Medulla oblongata (tissue), 1 donor: ENCODE measurements around the gene FAM98C.
"Not testable (repeated sequence)": the region's sequence is repeated elsewhere in the genome, so short reads cannot be mapped to it uniquely, and the experiment has no call there.

Experiments used
- DNase-seq: peaks from one replicate; pipeline ENCODE4 v3.0.0-alpha.2; 2015; ENCODE audit errors: extremely low spot score

Gene FAM98C

GRCh38 chr19:38395381-38396114, 7.3 kb upstream of the FAM98C start:
- no peak for DNase-seq

DNA sequence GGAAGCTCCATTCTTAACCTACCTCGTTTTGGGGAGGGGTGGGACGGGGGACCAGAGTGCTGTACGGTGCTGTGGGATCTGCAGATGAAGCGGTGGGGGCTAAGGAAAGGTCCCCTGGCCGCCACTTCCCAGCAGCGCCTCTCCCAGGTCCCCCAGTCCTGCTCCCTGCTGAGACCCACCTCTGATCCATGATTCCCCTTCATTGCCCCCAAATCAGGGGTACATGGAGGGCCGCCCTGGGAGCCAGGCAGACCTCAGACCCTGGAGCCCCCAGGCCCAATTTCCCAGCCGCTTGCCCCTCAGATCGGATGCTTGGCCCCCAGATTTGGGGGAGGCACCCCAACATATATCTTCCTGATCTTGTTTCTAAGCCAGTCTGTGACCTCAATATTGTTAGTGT, 3.8 kb upstream of the FAM98C start:
- no peak for DNase-seq

- no peak for DNase-seq
These were observed 3.4 kb upstream of the FAM98C start for GRCh38 chr19:38399537-38399936.

- no peak for DNase-seq
These were observed 2.5 kb upstream of the FAM98C start for GRCh38 chr19:38400361-38400760.

- no peak for DNase-seq
These were observed 1.7 kb upstream of the FAM98C start for GRCh38 chr19:38401148-38401547.

GRCh38 chr19:38402623-38402966, 298 bp upstream of the FAM98C start:
- no peak for DNase-seq

- no peak for DNase-seq
These were observed 2.0 kb downstream of the FAM98C start for GRCh38 chr19:38404858-38405257.

DNA sequence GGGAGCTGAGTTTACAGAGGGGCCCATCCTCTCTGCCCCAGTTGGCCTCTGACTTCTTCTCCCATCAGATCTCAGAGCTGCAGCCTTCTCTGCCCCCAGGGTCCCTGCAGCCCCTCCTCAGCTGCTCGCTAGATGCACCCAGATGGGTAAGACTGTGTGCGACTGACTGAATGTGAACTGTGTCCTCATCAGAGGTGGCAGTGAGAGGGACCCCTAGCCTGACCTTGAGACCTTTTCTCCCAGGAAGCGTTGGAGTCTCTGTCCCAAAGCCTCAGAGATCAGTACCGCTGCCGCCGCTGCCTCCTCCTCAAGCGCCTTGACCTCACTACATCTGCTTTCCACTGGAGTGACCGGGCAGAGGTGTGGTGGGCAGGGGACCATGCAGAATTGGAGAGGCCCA, 2.4 kb downstream of the FAM98C start:
- DNase-seq: no peak

DNA sequence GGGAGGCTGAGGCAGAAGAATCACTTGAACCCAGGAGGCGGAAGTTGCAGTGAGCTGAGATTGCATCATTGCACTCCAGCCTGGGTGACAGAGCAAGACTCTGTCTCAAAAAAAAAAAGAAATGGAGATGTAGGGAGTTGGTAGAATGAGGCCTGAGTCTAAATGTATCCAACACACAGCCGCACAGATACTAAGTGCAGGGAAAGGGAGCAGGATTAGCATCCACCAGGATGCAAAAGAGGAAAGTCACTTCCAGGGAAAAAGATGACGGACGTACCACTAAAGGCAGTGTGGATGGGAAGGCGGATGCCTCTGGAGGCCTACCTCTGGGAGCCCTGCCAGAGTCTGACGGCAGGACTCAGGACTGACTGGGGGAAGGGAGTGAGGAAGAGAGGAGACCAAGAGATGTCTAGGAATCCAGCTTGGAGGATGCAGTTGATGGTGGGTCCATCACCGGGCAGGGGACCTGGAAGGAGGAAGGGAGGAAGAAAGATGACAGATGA, 6.8 kb downstream of the FAM98C start:
- no peak for DNase-seq

- DNase-seq: not testable (repeated sequence)
These were observed 7.5 kb downstream of the FAM98C start for GRCh38 chr19:38410407-38410806.

GRCh38 chr19:38411041-38411712, 8.3 kb downstream of the FAM98C start:
- DNase-seq: no peak

DNA sequence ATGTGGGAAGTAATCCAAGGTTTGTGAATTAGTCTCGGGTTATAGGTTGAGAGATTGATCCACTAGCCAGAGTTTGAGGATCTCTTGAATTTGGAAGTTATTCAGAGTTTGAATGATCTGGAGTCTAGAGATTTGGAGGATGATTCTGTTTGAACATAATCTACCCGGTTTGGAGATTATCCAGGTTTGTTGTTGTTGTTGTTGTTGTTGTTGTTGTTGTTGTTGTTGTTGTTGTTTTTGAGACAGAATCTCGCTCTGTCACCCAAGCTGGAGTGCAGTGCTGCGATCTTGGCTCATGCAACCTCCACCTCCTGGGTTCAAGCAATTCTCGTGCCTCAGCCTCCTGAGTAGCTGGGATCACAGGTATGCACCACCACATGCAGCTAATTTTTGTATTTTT, 9.0 kb downstream of the FAM98C start:
- not testable (repeated sequence) for DNase-seq

- no peak for DNase-seq
These were observed 9.6 kb downstream of the FAM98C start for GRCh38 chr19:38412491-38412890.

DNA sequence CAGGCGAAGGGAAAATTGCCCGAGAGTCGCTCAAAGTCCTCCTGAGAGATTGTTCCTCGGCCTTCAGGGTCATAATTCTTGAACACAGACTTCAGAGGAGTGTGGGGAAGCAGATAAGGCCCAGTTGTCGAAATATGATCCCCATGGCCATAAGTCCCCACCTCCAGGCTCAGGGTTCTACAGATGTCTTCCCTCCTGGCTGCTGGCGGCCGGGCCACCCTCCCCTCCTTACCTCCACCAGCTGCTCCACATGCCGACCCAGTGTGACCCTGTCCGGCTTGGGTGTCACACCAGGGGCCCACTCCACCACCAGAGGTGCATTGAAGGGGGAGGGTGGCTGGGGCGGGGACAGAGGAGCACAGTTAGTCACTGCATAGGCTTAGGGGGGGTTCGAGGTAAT, 10.1 kb downstream of the FAM98C start:
- DNase-seq: no peak

DNA sequence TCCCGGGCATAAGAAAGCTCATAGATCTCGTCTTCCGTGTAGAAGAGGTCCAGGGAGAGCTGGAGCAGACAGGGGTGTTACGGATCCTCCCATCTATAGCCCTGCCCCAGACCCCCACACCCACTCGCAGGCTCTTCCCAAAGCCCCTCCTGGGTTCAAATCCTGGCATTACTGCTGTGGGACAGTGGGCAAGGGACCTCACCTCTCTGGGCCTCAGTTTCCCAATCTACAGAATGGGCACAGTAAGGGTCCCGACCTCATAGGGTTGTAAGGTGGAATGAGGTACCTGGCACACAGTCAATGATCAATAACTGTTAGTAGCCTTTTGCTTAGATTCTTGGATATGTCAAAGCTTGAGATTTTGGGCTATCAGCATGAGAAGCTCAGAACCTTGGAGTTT, 10.5 kb downstream of the FAM98C start:
- DNase-seq: no peak

DNA sequence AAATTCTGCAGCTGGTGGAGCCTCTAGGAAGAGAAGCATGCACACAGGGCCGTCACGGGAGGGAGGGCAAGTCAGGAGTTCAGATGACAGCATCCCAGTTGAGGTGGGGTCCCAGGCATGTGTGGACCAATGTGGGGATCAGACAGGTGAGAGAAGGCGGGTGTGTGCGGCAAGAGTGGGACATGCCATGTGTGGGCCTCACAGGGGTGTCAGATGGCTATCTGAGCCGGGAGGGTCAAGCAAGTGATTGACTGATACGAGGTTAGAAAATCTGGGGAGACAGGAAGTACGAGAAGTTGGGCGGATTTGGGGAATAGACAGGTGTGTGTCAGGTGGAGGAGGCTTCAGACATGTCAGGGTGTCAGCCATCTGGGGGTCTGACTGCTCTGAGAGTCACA, 14.3 kb downstream of the FAM98C start:
- no peak for DNase-seq

DNA sequence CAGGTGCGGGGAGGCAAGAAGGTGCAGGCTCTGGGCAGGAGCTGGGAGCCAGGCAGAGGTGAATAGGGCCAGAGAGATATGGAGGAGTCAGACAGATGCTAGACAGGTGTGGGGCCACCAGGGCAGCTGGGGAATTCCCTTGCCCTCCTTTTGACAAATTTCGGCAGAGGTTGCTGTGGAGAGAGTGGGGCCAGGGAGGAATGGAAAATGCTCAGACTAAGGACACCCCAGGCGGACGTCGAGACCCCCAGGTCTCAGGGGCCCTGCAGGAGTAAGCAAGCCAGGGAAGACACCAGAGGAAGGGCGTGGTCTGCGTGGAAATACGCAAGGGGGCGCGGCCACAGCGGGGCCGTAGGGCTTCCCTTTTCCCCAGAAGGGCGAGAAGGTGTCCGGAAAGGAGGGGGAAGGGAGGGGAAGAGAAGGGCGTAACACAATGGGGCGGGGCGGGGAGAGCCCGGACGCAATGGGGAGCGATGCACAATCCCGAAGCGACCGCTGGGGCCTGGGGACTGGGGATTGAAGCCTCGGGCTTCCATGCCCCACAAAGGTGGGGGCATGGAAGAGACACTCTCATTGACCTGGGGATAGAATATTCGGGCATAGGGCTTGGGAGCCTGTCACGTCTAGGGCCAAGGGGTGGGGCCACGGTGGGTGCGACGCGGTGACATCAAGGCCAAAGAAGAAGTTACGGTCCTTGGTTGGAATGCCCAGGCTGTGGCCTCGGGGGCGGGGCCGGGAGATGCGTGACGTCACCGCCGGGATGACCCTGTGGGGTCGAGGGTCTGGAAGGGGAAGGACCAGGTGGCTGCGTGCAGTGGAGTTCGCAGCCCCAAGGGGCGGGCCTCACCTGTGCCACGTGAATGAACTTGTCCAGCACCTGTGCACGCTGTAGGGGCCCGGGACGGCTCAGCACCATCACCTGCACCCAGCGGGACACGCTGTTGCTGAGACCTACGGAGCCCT, 14.9 kb downstream of the FAM98C start:
- DNase-seq: peak; percentile 33

DNA sequence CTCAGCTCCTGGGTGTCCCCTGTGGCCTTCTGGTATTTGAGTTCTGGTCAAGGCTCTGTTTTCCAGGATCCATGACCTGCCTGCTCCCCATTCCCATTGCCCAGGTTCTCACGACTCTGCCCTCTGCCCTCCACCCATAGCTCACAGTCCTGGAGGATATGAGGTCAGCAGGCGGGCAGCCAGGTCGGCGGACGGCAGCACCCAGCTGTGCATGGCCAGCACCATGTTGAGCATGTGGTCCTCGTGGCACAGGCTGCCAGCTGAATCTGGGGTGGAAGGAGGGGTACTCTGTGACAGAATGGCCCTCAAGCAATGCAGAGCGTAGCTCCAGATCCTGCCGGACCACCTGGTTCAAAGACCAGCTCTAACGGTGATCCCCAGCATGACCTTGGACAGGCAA, 18.0 kb downstream of the FAM98C start:
- DNase-seq: no peak

GRCh38 chr19:38421856-38422255, 19.0 kb downstream of the FAM98C start:
- DNase-seq: no peak

GRCh38 chr19:38422438-38422837, 19.5 kb downstream of the FAM98C start:
- no peak for DNase-seq

- no peak for DNase-seq
These were observed 21.4 kb downstream of the FAM98C start for GRCh38 chr19:38424272-38424671.

DNA sequence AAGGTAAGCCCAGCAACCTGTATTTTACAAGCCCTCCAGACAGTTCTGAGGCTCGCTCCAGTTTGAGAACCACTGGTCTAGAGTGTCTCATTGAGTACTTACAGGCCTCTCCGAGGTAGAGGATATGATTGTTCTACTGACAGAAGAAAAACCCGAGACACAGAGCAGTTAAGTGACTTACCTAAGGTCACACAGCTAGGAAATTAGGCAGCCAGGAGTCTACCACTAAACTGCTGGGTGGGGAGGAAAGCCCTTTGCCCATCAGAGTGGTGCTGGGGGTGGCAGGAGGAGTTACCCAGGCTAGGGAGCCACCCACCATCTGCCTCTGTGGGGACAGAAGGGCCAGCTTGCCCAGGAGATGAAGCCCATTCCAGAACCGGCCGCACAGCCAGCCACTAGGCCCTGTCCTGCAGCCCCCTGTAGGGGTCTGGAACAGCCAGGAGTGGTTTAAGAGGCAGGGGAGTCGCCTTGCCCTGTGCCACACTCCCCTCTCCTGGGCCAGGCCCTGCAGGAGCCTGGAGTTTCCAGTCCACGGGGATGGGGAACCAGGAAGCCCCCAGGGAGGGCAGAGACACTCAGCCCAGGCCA, 22.4 kb downstream of the FAM98C start:
- DNase-seq: no peak
